WTC11 (cell line): ENCODE measurements around the gene CDC5L. TPM values are rescaled to one million over a fixed set of nuclear protein-coding genes. Genes with fewer than 3 reads are reported as not detected.

ENCODE experiments used
- ATAC-seq: fragments of 200-7000 bp; cut with Tn5 transposase; 2 replicates; pipeline ENCODE4 v1.10.0; 2021; ENCODE audit warnings: mild to moderate bottlenecking, moderate library complexity
- CTCF ChIA-PET: fragments of 300-600 bp; sonication (Branson Sonifier 250); formaldehyde crosslinking; loops from one replicate; lab custom pipeline; 2021; ENCODE audit warnings: antibody characterized with exemption; lab: Charles Lee
- POLR2A ChIA-PET: fragments of 350-600 bp; sonication (Branson Sonifier 250); formaldehyde crosslinking; loops from one replicate; lab custom pipeline; 2021; ENCODE audit warnings: antibody characterized with exemption; lab: Charles Lee
- DNase-seq: peaks from one replicate; pipeline ENCODE4 v3.0.0; 2021; ENCODE audit warnings: low spot score
- H3K27ac Mint-ChIP-seq: 2 replicates; pipeline ENCODE4 v1.8.0; 2021; ENCODE audit warnings: mixed read lengths
- H3K27me3 Mint-ChIP-seq: 2 replicates; pipeline ENCODE4 v1.8.0; 2021; ENCODE audit warnings: low read depth, mild to moderate bottlenecking, moderate library complexity, mixed read lengths
- H3K36me3 Mint-ChIP-seq: 2 replicates; pipeline ENCODE4 v1.8.0; 2021; ENCODE audit warnings: mixed read lengths
- H3K4me1 Mint-ChIP-seq: 2 replicates; pipeline ENCODE4 v1.8.0; 2022; ENCODE audit warnings: mixed read lengths
- H3K4me3 Mint-ChIP-seq: 2 replicates; pipeline ENCODE4 v1.8.0; 2021; ENCODE audit warnings: mild to moderate bottlenecking, moderate library complexity, mixed read lengths
- H3K9me3 Mint-ChIP-seq: 2 replicates; pipeline ENCODE4 v1.8.0; 2021; ENCODE audit warnings: mixed read lengths
- CBFB ChIP-seq: sonication (generic); formaldehyde crosslinking; IDR thresholded peaks from 2 replicates; pipeline ENCODE4 v1.8.1; 2022; ENCODE audit warnings: mild to moderate bottlenecking, low read depth, missing genetic modification reagents
- CREM ChIP-seq: sonication (generic); formaldehyde crosslinking; IDR thresholded peaks from 2 replicates; pipeline ENCODE4 v1.8.1; 2022; ENCODE audit warnings: mild to moderate bottlenecking, missing genetic modification reagents, moderate library complexity
- ETV6 ChIP-seq: sonication (generic); formaldehyde crosslinking; IDR thresholded peaks from 2 replicates; pipeline ENCODE4 v1.8.1; 2022; ENCODE audit warnings: mild to moderate bottlenecking, missing genetic modification reagents
- GABPB1 ChIP-seq: sonication (generic); formaldehyde crosslinking; IDR thresholded peaks from 2 replicates; pipeline ENCODE4 v1.8.1; 2023; ENCODE audit warnings: mild to moderate bottlenecking, missing genetic modification reagents
- GRHL2 ChIP-seq: fragments of 250-450 bp; sonication (Bioruptor Pico); IDR thresholded peaks from 2 replicates; pipeline ENCODE4 v1.8.0; 2022; ENCODE audit warnings: mild to moderate bottlenecking, moderate library complexity; ENCODE audit not compliant: insufficient replicate concordance, severe bottlenecking
- KAT7 ChIP-seq: sonication (generic); formaldehyde crosslinking; IDR thresholded peaks from 2 replicates; pipeline ENCODE4 v1.8.1; 2023; ENCODE audit warnings: missing genetic modification reagents, mild to moderate bottlenecking, borderline replicate concordance
- NFATC4 ChIP-seq: fragments of 250-450 bp; sonication (Bioruptor Pico); IDR thresholded peaks from 2 replicates; pipeline ENCODE4 v1.9.0; 2021; ENCODE audit warnings: mild to moderate bottlenecking
- OVOL2 ChIP-seq: fragments of 250-450 bp; sonication (Bioruptor Pico); IDR thresholded peaks from 2 replicates; pipeline ENCODE4 v1.9.0; 2021; ENCODE audit warnings: mild to moderate bottlenecking, borderline replicate concordance
- PRRX2 ChIP-seq: fragments of 250-450 bp; sonication (Bioruptor Pico); IDR thresholded peaks from 2 replicates; pipeline ENCODE4 v1.8.0; 2021; ENCODE audit warnings: mild to moderate bottlenecking
- RELA ChIP-seq: sonication (generic); formaldehyde crosslinking; IDR thresholded peaks from 2 replicates; pipeline ENCODE4 v1.8.1; 2022; ENCODE audit warnings: missing genetic modification reagents, mild to moderate bottlenecking, borderline replicate concordance
- SMAD4 ChIP-seq: sonication (generic); formaldehyde crosslinking; IDR thresholded peaks from 2 replicates; pipeline ENCODE4 v1.8.0; 2022; ENCODE audit warnings: mild to moderate bottlenecking, missing genetic modification reagents
- TEAD4 ChIP-seq: sonication (generic); formaldehyde crosslinking; IDR thresholded peaks from 2 replicates; pipeline ENCODE4 v1.8.0; 2022; ENCODE audit warnings: mild to moderate bottlenecking, missing genetic modification reagents
- TP53 ChIP-seq: sonication (generic); formaldehyde crosslinking; IDR thresholded peaks from 2 replicates; pipeline ENCODE4 v1.8.1; 2023; ENCODE audit warnings: mild to moderate bottlenecking, missing genetic modification reagents
- ZNF396 ChIP-seq: fragments of 250-450 bp; sonication (Bioruptor Pico); IDR thresholded peaks from 2 replicates; pipeline ENCODE4 v1.8.0; 2021; ENCODE audit warnings: mild to moderate bottlenecking, moderate library complexity, borderline replicate concordance
- total RNA-seq: library from RNA; stranded (reverse); gene quantifications from 3 replicates; pipeline ENCODE4 v1.2.3, GENCODE V29; 2021
- TF ChIP-seq, protein P1 (sequence below): sonication (generic); formaldehyde crosslinking; IDR thresholded peaks from 2 replicates; pipeline ENCODE4 v1.8.0; 2023; ENCODE audit warnings: mild to moderate bottlenecking, missing genetic modification reagents
- TF ChIP-seq, protein P2 (sequence below): sonication (generic); formaldehyde crosslinking; IDR thresholded peaks from 2 replicates; pipeline ENCODE4 v1.8.1; 2023; ENCODE audit warnings: mild to moderate bottlenecking, moderate library complexity, missing genetic modification reagents
- TF ChIP-seq, protein P3 (sequence below): sonication (generic); formaldehyde crosslinking; IDR thresholded peaks from 2 replicates; pipeline ENCODE4 v1.8.1; 2023; ENCODE audit warnings: mild to moderate bottlenecking, missing genetic modification reagents, moderate library complexity
- TF ChIP-seq, protein P4 (sequence below): fragments of 250-450 bp; sonication (Bioruptor Pico); IDR thresholded peaks from 2 replicates; pipeline ENCODE4 v2.1.2; 2022; ENCODE audit warnings: mild to moderate bottlenecking, moderate library complexity
- TF ChIP-seq, protein P5 (sequence below): fragments of 250-450 bp; sonication (Bioruptor Pico); IDR thresholded peaks from 2 replicates; pipeline ENCODE4 v1.9.0; 2021; ENCODE audit warnings: mild to moderate bottlenecking
- TF ChIP-seq, protein P6 (sequence below): sonication (generic); formaldehyde crosslinking; IDR thresholded peaks from 2 replicates; pipeline ENCODE4 v1.8.0; 2023; ENCODE audit warnings: missing genetic modification reagents, mild to moderate bottlenecking, borderline replicate concordance

The CDC5L gene
- total RNA-seq, 1 experiment from 2014 or later = 23.5 TPM

DNA sequence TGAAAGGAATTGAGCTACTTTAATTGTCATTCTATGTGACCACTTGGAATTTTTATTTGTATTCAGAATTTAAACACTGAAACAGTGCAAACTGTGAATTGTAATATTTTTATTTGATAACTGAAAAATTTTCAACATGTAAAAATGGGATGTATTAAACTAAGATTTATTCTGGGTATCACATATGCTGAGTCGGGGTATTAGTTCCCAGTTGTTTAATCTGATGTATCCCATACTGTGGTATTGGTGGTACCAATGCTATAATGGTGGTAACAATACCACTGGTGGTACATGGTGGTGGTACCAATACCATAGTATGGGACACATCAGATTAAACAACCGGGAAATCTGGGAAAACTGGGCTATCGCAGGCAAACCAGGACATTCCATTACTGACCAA is 79.4 kb downstream of the CDC5L start:
- Mint-ChIP-seq H3K4me1 (peaks cover 13% of the 10 kb centered on the region), H3K27ac (no peak overlapping the region), H3K36me3 (no peaks in the 10 kb centered on the region), H3K4me3 (no peak overlapping the region), H3K27me3 (no peaks in the 10 kb centered on the region), H3K9me3 (no peaks in the 10 kb centered on the region)
- DNase-seq (no peak), ATAC-seq (no peak)
- ChIA-PET POLR2A (no interaction called here), CTCF (interaction anchor here (3.1 kb wide), 1 partner anchor 9 kb away, joined by 22 read pairs; no protein-coding TSS in a partner anchor)
- TF ChIP-seq NFATC4 (CRISPR knock-in tag) (no peak), GRHL2 (CRISPR knock-in tag) (no peak), GABPB1 (CRISPR knock-in tag) (no peak), CREM (CRISPR knock-in tag) (no peak), ETV6 (no peak), TP53 (CRISPR knock-in tag) (no peak), ZNF396 (CRISPR knock-in tag) (no peak), OVOL2 (CRISPR knock-in tag) (no peak), PRRX2 (CRISPR knock-in tag) (no peak), TEAD4 (no peak), SMAD4 (CRISPR knock-in tag) (no peak)
- TF ChIP-seq, protein P1, sequence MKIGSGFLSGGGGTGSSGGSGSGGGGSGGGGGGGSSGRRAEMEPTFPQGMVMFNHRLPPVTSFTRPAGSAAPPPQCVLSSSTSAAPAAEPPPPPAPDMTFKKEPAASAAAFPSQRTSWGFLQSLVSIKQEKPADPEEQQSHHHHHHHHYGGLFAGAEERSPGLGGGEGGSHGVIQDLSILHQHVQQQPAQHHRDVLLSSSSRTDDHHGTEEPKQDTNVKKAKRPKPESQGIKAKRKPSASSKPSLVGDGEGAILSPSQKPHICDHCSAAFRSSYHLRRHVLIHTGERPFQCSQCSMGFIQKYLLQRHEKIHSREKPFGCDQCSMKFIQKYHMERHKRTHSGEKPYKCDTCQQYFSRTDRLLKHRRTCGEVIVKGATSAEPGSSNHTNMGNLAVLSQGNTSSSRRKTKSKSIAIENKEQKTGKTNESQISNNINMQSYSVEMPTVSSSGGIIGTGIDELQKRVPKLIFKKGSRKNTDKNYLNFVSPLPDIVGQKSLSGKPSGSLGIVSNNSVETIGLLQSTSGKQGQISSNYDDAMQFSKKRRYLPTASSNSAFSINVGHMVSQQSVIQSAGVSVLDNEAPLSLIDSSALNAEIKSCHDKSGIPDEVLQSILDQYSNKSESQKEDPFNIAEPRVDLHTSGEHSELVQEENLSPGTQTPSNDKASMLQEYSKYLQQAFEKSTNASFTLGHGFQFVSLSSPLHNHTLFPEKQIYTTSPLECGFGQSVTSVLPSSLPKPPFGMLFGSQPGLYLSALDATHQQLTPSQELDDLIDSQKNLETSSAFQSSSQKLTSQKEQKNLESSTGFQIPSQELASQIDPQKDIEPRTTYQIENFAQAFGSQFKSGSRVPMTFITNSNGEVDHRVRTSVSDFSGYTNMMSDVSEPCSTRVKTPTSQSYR (CRISPR knock-in tag) = no peak
- TF ChIP-seq, protein P2, sequence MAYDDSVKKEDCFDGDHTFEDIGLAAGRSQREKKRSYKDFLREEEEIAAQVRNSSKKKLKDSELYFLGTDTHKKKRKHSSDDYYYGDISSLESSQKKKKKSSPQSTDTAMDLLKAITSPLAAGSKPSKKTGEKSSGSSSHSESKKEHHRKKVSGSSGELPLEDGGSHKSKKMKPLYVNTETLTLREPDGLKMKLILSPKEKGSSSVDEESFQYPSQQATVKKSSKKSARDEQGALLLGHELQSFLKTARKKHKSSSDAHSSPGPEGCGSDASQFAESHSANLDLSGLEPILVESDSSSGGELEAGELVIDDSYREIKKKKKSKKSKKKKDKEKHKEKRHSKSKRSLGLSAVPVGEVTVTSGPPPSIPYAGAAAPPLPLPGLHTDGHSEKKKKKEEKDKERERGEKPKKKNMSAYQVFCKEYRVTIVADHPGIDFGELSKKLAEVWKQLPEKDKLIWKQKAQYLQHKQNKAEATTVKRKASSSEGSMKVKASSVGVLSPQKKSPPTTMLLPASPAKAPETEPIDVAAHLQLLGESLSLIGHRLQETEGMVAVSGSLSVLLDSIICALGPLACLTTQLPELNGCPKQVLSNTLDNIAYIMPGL (CRISPR knock-in tag) = no peak
- TF ChIP-seq, protein P3, sequence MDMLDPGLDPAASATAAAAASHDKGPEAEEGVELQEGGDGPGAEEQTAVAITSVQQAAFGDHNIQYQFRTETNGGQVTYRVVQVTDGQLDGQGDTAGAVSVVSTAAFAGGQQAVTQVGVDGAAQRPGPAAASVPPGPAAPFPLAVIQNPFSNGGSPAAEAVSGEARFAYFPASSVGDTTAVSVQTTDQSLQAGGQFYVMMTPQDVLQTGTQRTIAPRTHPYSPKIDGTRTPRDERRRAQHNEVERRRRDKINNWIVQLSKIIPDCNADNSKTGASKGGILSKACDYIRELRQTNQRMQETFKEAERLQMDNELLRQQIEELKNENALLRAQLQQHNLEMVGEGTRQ (CRISPR knock-in tag) = no peak
- TF ChIP-seq, protein P4, sequence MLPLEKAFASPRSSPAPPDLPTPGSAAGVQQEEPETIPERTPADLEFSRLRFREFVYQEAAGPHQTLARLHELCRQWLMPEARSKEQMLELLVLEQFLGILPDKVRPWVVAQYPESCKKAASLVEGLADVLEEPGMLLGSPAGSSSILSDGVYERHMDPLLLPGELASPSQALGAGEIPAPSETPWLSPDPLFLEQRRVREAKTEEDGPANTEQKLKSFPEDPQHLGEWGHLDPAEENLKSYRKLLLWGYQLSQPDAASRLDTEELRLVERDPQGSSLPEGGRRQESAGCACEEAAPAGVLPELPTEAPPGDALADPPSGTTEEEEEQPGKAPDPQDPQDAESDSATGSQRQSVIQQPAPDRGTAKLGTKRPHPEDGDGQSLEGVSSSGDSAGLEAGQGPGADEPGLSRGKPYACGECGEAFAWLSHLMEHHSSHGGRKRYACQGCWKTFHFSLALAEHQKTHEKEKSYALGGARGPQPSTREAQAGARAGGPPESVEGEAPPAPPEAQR (CRISPR knock-in tag) = no peak

DNA sequence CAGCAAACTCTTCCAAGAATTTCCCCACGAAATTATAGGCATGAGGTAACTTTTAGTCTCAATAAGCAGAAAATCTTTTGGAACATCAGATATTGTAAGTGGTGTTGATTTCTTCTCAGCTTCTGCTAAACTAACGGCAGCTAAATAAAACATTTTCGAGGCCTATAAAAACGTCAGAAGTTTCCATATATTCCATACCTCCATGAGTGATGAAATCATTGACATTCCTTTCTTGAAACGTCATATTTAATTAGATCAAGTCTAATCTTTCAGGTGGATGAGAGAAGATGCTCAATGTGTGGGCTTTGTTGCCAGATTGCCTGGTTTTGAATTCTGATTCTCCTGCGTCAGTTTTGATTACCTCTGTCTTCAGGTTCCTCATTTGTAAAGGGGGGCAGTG is 81.3 kb downstream of the CDC5L start:
- ATAC-seq = no peak
- Mint-ChIP-seq H3K4me1 (peaks cover 31% of the 10 kb centered on the region), H3K27ac (no peak overlapping the region), H3K9me3 (no peaks in the 10 kb centered on the region), H3K4me3 (no peak overlapping the region), H3K36me3 (no peaks in the 10 kb centered on the region)
- ChIA-PET POLR2A (no interaction called here), CTCF (interaction anchor here (0.6 to 2.4 kb wide), 10 partner anchors 10 to 1246 kb away, joined by 3 to 31 read pairs (median 6); no protein-coding TSS in a partner anchor)
- TF ChIP-seq RELA (CRISPR knock-in tag) = no peak
- TF ChIP-seq CBFB (CRISPR knock-in tag) = no peak
- TF ChIP-seq, protein P5, sequence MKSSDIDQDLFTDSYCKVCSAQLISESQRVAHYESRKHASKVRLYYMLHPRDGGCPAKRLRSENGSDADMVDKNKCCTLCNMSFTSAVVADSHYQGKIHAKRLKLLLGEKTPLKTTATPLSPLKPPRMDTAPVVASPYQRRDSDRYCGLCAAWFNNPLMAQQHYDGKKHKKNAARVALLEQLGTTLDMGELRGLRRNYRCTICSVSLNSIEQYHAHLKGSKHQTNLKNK (CRISPR knock-in tag) = no peak
- TF ChIP-seq KAT7 = no peak
- TF ChIP-seq, protein P6, sequence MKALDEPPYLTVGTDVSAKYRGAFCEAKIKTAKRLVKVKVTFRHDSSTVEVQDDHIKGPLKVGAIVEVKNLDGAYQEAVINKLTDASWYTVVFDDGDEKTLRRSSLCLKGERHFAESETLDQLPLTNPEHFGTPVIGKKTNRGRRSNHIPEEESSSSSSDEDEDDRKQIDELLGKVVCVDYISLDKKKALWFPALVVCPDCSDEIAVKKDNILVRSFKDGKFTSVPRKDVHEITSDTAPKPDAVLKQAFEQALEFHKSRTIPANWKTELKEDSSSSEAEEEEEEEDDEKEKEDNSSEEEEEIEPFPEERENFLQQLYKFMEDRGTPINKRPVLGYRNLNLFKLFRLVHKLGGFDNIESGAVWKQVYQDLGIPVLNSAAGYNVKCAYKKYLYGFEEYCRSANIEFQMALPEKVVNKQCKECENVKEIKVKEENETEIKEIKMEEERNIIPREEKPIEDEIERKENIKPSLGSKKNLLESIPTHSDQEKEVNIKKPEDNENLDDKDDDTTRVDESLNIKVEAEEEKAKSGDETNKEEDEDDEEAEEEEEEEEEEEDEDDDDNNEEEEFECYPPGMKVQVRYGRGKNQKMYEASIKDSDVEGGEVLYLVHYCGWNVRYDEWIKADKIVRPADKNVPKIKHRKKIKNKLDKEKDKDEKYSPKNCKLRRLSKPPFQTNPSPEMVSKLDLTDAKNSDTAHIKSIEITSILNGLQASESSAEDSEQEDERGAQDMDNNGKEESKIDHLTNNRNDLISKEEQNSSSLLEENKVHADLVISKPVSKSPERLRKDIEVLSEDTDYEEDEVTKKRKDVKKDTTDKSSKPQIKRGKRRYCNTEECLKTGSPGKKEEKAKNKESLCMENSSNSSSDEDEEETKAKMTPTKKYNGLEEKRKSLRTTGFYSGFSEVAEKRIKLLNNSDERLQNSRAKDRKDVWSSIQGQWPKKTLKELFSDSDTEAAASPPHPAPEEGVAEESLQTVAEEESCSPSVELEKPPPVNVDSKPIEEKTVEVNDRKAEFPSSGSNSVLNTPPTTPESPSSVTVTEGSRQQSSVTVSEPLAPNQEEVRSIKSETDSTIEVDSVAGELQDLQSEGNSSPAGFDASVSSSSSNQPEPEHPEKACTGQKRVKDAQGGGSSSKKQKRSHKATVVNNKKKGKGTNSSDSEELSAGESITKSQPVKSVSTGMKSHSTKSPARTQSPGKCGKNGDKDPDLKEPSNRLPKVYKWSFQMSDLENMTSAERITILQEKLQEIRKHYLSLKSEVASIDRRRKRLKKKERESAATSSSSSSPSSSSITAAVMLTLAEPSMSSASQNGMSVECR (CRISPR knock-in tag) = no peak
- TF ChIP-seq, all 79 proteins: peak for 0
- H3K27me3 Mint-ChIP-seq = no peaks in the 10 kb centered on the region
- no peak for DNase-seq
